CD14-positive monocyte (primary cell): ENCODE results near the gene DHRS7B. TPM values are rescaled to one million over a fixed set of nuclear protein-coding genes. Genes with fewer than 3 reads are reported as not detected.
"Not testable (repeated sequence)": the region's sequence is repeated elsewhere in the genome, so short reads cannot be mapped to it uniquely, and the experiment has no call there.

Experiments
- DNase-seq, 3 donors: peaks; one replicate each; pipeline ENCODE4 v3.0.0-alpha.2; 2011 to 2022
- H2AFZ ChIP-seq: 2 replicates; pipeline ENCODE4 v1.6.0; 2012; ENCODE audit warnings: mild to moderate bottlenecking, low read depth, low read length, inconsistent platforms; ENCODE audit not compliant: insufficient read depth, poor library complexity, severe bottlenecking
- H3K27ac ChIP-seq, 2 donors: 1 replicate in 1 of 2; 2 replicates in 1 of 2; pipeline ENCODE4 v1.5.1; 2012 to 2013; ENCODE audit warnings: low read length in 2 of 2, control low read depth in 1 of 2, inconsistent platforms in 1 of 2, low read depth in 1 of 2, mild to moderate bottlenecking in 1 of 2
- H3K27me3 ChIP-seq, 2 donors: one replicate each; pipeline versions ENCODE4 v1.6.0 to v1.6.1; 2011 to 2013; ENCODE audit warnings: low read length in 2 of 2; ENCODE audit not compliant: control insufficient read depth in 2 of 2, insufficient read depth in 2 of 2
- H3K36me3 ChIP-seq, 2 donors: replicated peaks in 1 of 2; 1 replicate in 1 of 2; 2 replicates in 1 of 2; pipeline versions ENCODE4 v1.5.1 to v1.6.1; 2012 to 2013; ENCODE audit warnings: low read length in 2 of 2, control low read depth in 1 of 2, inconsistent platforms in 1 of 2, mild to moderate bottlenecking in 1 of 2; ENCODE audit not compliant: insufficient read depth in 2 of 2, control insufficient read depth in 1 of 2
- H3K4me1 ChIP-seq, 2 donors: 1 replicate in 1 of 2; 2 replicates in 1 of 2; pipeline versions ENCODE4 v1.5.1 to v1.6.1; 2012 to 2013; ENCODE audit warnings: low read length in 2 of 2, control low read depth in 1 of 2, inconsistent platforms in 1 of 2, mild to moderate bottlenecking in 1 of 2, moderate library complexity in 1 of 2; ENCODE audit not compliant: insufficient read depth in 2 of 2, control insufficient read depth in 1 of 2
- H3K4me2 ChIP-seq: replicated peaks from 2 replicates; pipeline ENCODE3; 2012; ENCODE audit warnings: low read length, moderate library complexity, mild to moderate bottlenecking; ENCODE audit not compliant: poor library complexity, severe bottlenecking; ENCODE audit errors: extremely low read depth
- H3K4me3 ChIP-seq, 3 experiments: fragments of 200-600 bp in 1 of 3; sonication (generic) in 1 of 3; replicated peaks in 1 of 3; 1 replicate in 2 of 3; 2 replicates in 1 of 3; pipeline ENCODE4 v1.5.1; 2011 to 2013; ENCODE audit warnings: low read length in 3 of 3, mild to moderate bottlenecking in 3 of 3, control low read depth in 2 of 3, low read depth in 2 of 3, inconsistent platforms in 1 of 3, moderate library complexity in 1 of 3
- H3K79me2 ChIP-seq: 2 replicates; pipeline ENCODE4 v1.6.0; 2012; ENCODE audit warnings: mild to moderate bottlenecking, control low read depth, inconsistent platforms, low read length, moderate library complexity; ENCODE audit not compliant: insufficient read depth
- H3K9ac ChIP-seq: 2 replicates; pipeline ENCODE4 v1.6.0; 2017; ENCODE audit warnings: low read length, mild to moderate bottlenecking; ENCODE audit not compliant: insufficient read depth, poor library complexity, severe bottlenecking
- H3K9me3 ChIP-seq, 2 donors: replicated peaks in 1 of 2; 1 replicate in 1 of 2; 2 replicates in 1 of 2; pipeline versions ENCODE4 v1.5.1 to v1.6.1; 2012 to 2013; ENCODE audit warnings: low read length in 2 of 2, control low read depth in 1 of 2; ENCODE audit not compliant: control insufficient read depth in 1 of 2, insufficient read depth in 1 of 2
- H4K20me1 ChIP-seq: 2 replicates; pipeline ENCODE4 v1.6.0; 2012; ENCODE audit warnings: mild to moderate bottlenecking, low read length, control low read depth, moderate library complexity; ENCODE audit not compliant: insufficient read depth
- H3K27ac Mint-ChIP-seq, 7 donors: one replicate each; pipeline ENCODE4 v1.8.0; 2020; ENCODE audit warnings: mild to moderate bottlenecking in 7 of 7, mixed read lengths in 7 of 7, moderate library complexity in 6 of 7, inconsistent platforms in 2 of 7
- H3K27me3 Mint-ChIP-seq, 3 donors: one replicate each; pipeline ENCODE4 v1.8.0; 2021 to 2022; ENCODE audit warnings: low read depth in 3 of 3, mild to moderate bottlenecking in 3 of 3, mixed read lengths in 3 of 3, moderate library complexity in 3 of 3, inconsistent platforms in 1 of 3
- H3K36me3 Mint-ChIP-seq, 2 donors: one replicate each; pipeline ENCODE4 v1.8.0; 2020; ENCODE audit warnings: mixed read lengths in 2 of 2, inconsistent platforms in 1 of 2, mild to moderate bottlenecking in 1 of 2
- H3K4me1 Mint-ChIP-seq: one replicate; pipeline ENCODE4 v1.8.0; 2020; ENCODE audit warnings: mild to moderate bottlenecking, mixed read lengths
- H3K4me3 Mint-ChIP-seq, 2 donors: one replicate each; pipeline ENCODE4 v1.8.0; 2020; ENCODE audit warnings: mild to moderate bottlenecking in 2 of 2, mixed read lengths in 2 of 2, moderate library complexity in 1 of 2
- H3K9me3 Mint-ChIP-seq, 7 donors: one replicate each; pipeline ENCODE4 v1.8.0; 2020 to 2022; ENCODE audit warnings: mixed read lengths in 7 of 7, mild to moderate bottlenecking in 6 of 7, moderate library complexity in 6 of 7, inconsistent platforms in 2 of 7
- WGBS: methylation state at CpG from one replicate; pipeline ENCODE4 v1.1.5; 2013; ENCODE audit warnings: missing lambda C conversion rate; ENCODE audit not compliant: insufficient coverage; 5-methylcytosine and 5-hydroxymethylcytosine counted together
- intact Hi-C, 2 donors: fragments of 100-400 bp; cut with micrococcal nuclease; formaldehyde crosslinking; loops; one replicate each; pipeline versions ENCODE4 v1.15.0 to v1.15.1; 2023
- polyA plus RNA-seq, 3 donors: library from polyadenylated mRNA; depleted of rRNA in 1 of 3; unstranded in 2 of 3; stranded (reverse) in 1 of 3; fragments of 300-500 nt in 2 of 3; fragments of >200 nt in 1 of 3; fragmentation: Illumina TruSeq in 2 of 3; gene quantifications; 1 replicate in 2 of 3; 2 replicates in 1 of 3; pipeline ENCODE4 v1.2.3, GENCODE V29; 2012 to 2021
- TF ChIP-seq, protein P1 (sequence below): fragments of 200-600 bp; IDR thresholded peaks from one replicate; pipeline ENCODE4 v1.8.0; 2022; ENCODE audit warnings: antibody characterized with exemption, mild to moderate bottlenecking

The DHRS7B gene
- polyA plus RNA-seq, 3 donors: 23.2 to 37.8 (median 33.9) TPM

GRCh38 chr17:21113716-21114115 is 13.0 kb upstream of the DHRS7B start:
- Mint-ChIP-seq H3K27ac (peak overlapping the region in 6 of 7 donors; percentile 15 to 88 (median 47)), H3K4me3 (no peak overlapping the region), H3K4me1 (peaks cover 28% of the 10 kb centered on the region), H3K36me3 (no peaks in the 10 kb centered on the region), H3K9me3 (peaks cover 0 to 5% (median 0%) of the 10 kb centered on the region in 7 donors), H3K27me3 (peaks cover 0 to 6% (median 0%) of the 10 kb centered on the region in 3 donors)
- Histone ChIP-seq H4K20me1 (no peaks in the 10 kb centered on the region), H3K36me3 (no peaks in the 10 kb centered on the region), H2AFZ (no peak overlapping the region), H3K4me3 (no peak overlapping the region), H3K9me3 (no peaks in the 10 kb centered on the region), H3K79me2 (no peaks in the 10 kb centered on the region), H3K27ac (peak overlapping the region in 1 of 2 donors; percentile 58), H3K4me2 (peak overlapping the region; percentile 50), H3K27me3 (no peaks in the 10 kb centered on the region), H3K4me1 (peaks cover 28 to 33% of the 10 kb centered on the region in 2 donors), H3K9ac (no peak overlapping the region)
- TF ChIP-seq, protein P1, sequence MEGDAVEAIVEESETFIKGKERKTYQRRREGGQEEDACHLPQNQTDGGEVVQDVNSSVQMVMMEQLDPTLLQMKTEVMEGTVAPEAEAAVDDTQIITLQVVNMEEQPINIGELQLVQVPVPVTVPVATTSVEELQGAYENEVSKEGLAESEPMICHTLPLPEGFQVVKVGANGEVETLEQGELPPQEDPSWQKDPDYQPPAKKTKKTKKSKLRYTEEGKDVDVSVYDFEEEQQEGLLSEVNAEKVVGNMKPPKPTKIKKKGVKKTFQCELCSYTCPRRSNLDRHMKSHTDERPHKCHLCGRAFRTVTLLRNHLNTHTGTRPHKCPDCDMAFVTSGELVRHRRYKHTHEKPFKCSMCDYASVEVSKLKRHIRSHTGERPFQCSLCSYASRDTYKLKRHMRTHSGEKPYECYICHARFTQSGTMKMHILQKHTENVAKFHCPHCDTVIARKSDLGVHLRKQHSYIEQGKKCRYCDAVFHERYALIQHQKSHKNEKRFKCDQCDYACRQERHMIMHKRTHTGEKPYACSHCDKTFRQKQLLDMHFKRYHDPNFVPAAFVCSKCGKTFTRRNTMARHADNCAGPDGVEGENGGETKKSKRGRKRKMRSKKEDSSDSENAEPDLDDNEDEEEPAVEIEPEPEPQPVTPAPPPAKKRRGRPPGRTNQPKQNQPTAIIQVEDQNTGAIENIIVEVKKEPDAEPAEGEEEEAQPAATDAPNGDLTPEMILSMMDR: no peak
- WGBS: no CpG with 5 or more reads among the region's 1 CpG
- peak; percentile 30 to 37 (median 37) for DNase-seq
- intact Hi-C loops: loop anchor here in 1 of 2 donors (10.0 kb wide), 1 partner anchor 401 kb away; no protein-coding TSS in a partner anchor

DNA sequence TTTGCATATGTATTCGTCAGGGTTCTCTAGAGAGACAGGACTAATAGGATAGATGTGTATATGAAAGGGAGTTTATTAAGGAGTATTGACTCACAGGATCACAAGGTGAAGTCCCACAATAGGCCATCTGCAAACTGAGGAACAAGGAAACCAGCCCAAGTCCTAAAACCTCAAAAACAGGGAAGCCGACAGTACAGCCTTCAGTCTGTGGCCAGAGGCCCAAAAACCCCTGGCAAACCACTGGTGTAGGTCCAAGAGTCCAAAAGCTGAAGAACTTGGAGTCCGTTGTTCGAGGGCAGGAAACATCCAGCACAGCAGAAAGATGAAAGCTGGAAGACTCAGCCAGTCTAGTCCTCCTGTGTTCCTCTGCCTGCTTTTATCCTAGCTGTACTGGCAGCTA is 12.0 kb upstream of the DHRS7B start:
- intact Hi-C loops: loop anchor here in 1 of 2 donors (10.0 kb wide), 1 partner anchor 400 kb away; no protein-coding TSS in a partner anchor
- peak in 1 of 3 donors; percentile 49 for DNase-seq
- not testable (repeated sequence) for H3K36me3 Mint-ChIP-seq, H3K4me2 ChIP-seq, H3K9me3 Mint-ChIP-seq, H3K27ac ChIP-seq, H3K4me3 Mint-ChIP-seq, H3K79me2 ChIP-seq, H3K27me3 ChIP-seq, H4K20me1 ChIP-seq, H3K4me3 ChIP-seq, H3K27me3 Mint-ChIP-seq, H3K9me3 ChIP-seq, H3K9ac ChIP-seq, H2AFZ ChIP-seq, H3K36me3 ChIP-seq
- 5% methylated on average over 3 of the region's 4 CpGs for WGBS
- Mint-ChIP-seq H3K4me1 (peaks cover 36% of the 10 kb centered on the region), H3K27ac (peak overlapping the region in 2 of 7 donors; percentile 11 to 53)
- peaks cover 33 to 40% of the 10 kb centered on the region in 2 donors for H3K4me1 ChIP-seq
